AG04450 (cell line): ENCODE data around the gene SBSN. TPM values are rescaled to one million over a fixed set of nuclear protein-coding genes. Genes with fewer than 3 reads are reported as not detected.

ENCODE experiments used
- CTCF ChIA-PET: fragments of 300-600, 350-600 bp; formaldehyde crosslinking; extraction: SDS; loops from one replicate; lab custom pipeline; 2022; ENCODE audit warnings: antibody characterized with exemption, inconsistent platforms; lab: Charles Lee
- POLR2A ChIA-PET: fragments of 350-600 bp; formaldehyde crosslinking; extraction: SDS; loops from one replicate; lab custom pipeline; 2021; ENCODE audit warnings: antibody characterized with exemption, inconsistent platforms; lab: Yijun Ruan, JAX
- DNase-seq: peaks from one replicate; pipeline ENCODE4 v3.0.0-alpha.2; 2011; ENCODE audit warnings: low read depth, low spot score
- H3K27ac ChIP-seq: one replicate; pipeline ENCODE4 v1.5.1; 2012; ENCODE audit warnings: low read depth, low read length, control low read depth
- H3K27me3 ChIP-seq: one replicate; pipeline ENCODE4 v1.6.0; 2012; ENCODE audit warnings: low read length; ENCODE audit not compliant: control insufficient read depth, insufficient read depth
- H3K4me3 ChIP-seq: 2 replicates; pipeline ENCODE4 v1.5.1; 2011; ENCODE audit warnings: mild to moderate bottlenecking, low read depth, low read length, control low read depth
- H3K9me3 ChIP-seq: 2 replicates; pipeline ENCODE4 v1.5.1; 2012; ENCODE audit warnings: low read length; ENCODE audit not compliant: control insufficient read depth, insufficient read depth
- CTCF ChIP-seq: IDR thresholded peaks from 2 replicates; pipeline ENCODE4 v1.5.1; 2011; ENCODE audit warnings: low read depth, low read length, control low read depth, inconsistent platforms
- polyA plus RNA-seq: library from polyadenylated mRNA; depleted of rRNA; stranded (reverse); fragments of >200 nt; gene quantifications from 2 replicates; pipeline ENCODE4 v1.2.3, GENCODE V29; 2011

SBSN gene
- polyA plus RNA-seq, 1 experiment, result 1.8 TPM

GRCh38 chr19:35501684-35502083 is 26.4 kb downstream of the SBSN start:
- no peaks in the 10 kb centered on the region for H3K9me3 ChIP-seq
- DNase-seq, result no peak
- no peak overlapping the region for H3K27ac ChIP-seq
- H3K4me3 ChIP-seq, result no peak overlapping the region
- TF ChIP-seq CTCF, result no peak
- ChIA-PET POLR2A (interaction anchor here (0.7 kb wide), 1 partner anchor 18 kb away, joined by 3 read pairs; no protein-coding TSS in a partner anchor), CTCF (interaction anchor here (1.1 kb wide), 1 partner anchor 8 kb away, joined by 3 read pairs; no protein-coding TSS in a partner anchor)
- peaks cover 20% of the 10 kb centered on the region for H3K27me3 ChIP-seq

- H3K27me3 ChIP-seq, result peaks cover 13% of the 10 kb centered on the region
- ChIA-PET CTCF (no interaction called here), POLR2A (no interaction called here)
- no peaks in the 10 kb centered on the region for H3K9me3 ChIP-seq
- no peak overlapping the region for H3K27ac ChIP-seq
- no peak overlapping the region for H3K4me3 ChIP-seq
- DNase-seq, result no peak
- TF ChIP-seq CTCF, result no peak
Observed at GRCh38 chr19:35500611-35501010, 27.5 kb downstream of the SBSN start.

- Histone ChIP-seq H3K27me3 (peaks cover 7% of the 10 kb centered on the region), H3K9me3 (no peaks in the 10 kb centered on the region), H3K27ac (no peak overlapping the region), H3K4me3 (no peak overlapping the region)
- ChIA-PET POLR2A (no interaction called here), CTCF (no interaction called here)
- no peak for TF ChIP-seq CTCF
- no peak for DNase-seq
Observed at GRCh38 chr19:35498984-35499527, 29.1 kb downstream of the SBSN start.

GRCh38 chr19:35498220-35498619 is 29.9 kb downstream of the SBSN start:
- ChIA-PET CTCF (interaction anchor here (1.4 kb wide), 1 partner anchor 12 kb away, joined by 7 read pairs; no protein-coding TSS in a partner anchor), POLR2A (no interaction called here)
- no peak for DNase-seq
- Histone ChIP-seq H3K4me3 (no peak overlapping the region), H3K27ac (no peak overlapping the region), H3K9me3 (no peaks in the 10 kb centered on the region), H3K27me3 (peaks cover 6% of the 10 kb centered on the region)
- TF ChIP-seq CTCF, result no peak

GRCh38 chr19:35497406-35497805 is 30.7 kb downstream of the SBSN start:
- TF ChIP-seq CTCF, result no peak
- ChIA-PET POLR2A (no interaction called here), CTCF (interaction anchor here (0.5 to 1.6 kb wide), 4 partner anchors 13 to 145 kb away, joined by 3 to 9 read pairs (median 6); no protein-coding TSS in a partner anchor)
- Histone ChIP-seq H3K27me3 (peaks cover 5% of the 10 kb centered on the region), H3K9me3 (no peaks in the 10 kb centered on the region), H3K4me3 (no peak overlapping the region), H3K27ac (no peak overlapping the region)
- no peak for DNase-seq
